ENCODE data around the gene TEKTIP1. TPM values are rescaled to one million over a fixed set of nuclear protein-coding genes. Genes with fewer than 3 reads are reported as not detected.

Gene TEKTIP1
- total and polyA plus RNA-seq, 2 of the 4 experiments (the other 2 are of a cell fraction): not detected

GRCh38 chr19:3578390-3578789 lies 39.4 kb downstream of the TEKTIP1 start:
- H2BK120ac ChIP-seq (ENCODE audit: low read depth, low read length): no peak overlapping the region
- H2AK5ac ChIP-seq (ENCODE audit: low read depth, low read length): no peak overlapping the region
- no peak overlapping the region for H3K18ac ChIP-seq (ENCODE audit: low read depth, low read length)
- H3K4me1 ChIP-seq (ENCODE audit: control insufficient read depth, insufficient read depth, low read length): peaks cover 5% of the 10 kb centered on the region
- peaks cover 15% of the 10 kb centered on the region; the same call in 1 of the 2 replicates for H3K36me3 ChIP-seq (ENCODE audit: control insufficient read depth, insufficient read depth, low read length)
- ChIA-PET CTCF (no interaction called here), POLR2A (ENCODE audit: unreplicated experiment) (no interaction called here)
- H2BK5ac ChIP-seq (ENCODE audit: low read depth, low read length, poor library complexity, severe bottlenecking): no peak overlapping the region
- H3K9me1 ChIP-seq (ENCODE audit: insufficient read depth, low read length): peaks cover 9% of the 10 kb centered on the region; the same call in 1 of the 2 replicates
- intact Hi-C loops (cut with micrococcal nuclease) (no loop called here), dilution Hi-C loops (cut with HindIII; ENCODE audit: low sequenced_read_pairs, unreplicated experiment) (no loop called here), in situ Hi-C loops (cut with MboI; ENCODE audit: low sequenced_read_pairs) (no loop called here)
- H2AFZ ChIP-seq (replicated peaks; ENCODE audit: low read length, poor library complexity): no peak overlapping the region
- no peak overlapping the region for H3K4ac ChIP-seq (ENCODE audit: low read depth, low read length)
- H3K14ac ChIP-seq (replicated peaks; ENCODE audit: low read depth, low read length): no peak overlapping the region
- no peak overlapping the region for H2BK15ac ChIP-seq (ENCODE audit: low read depth, low read length)
- H3K27me3 ChIP-seq (ENCODE audit: control insufficient read depth, insufficient read depth, low read length): no peaks in the 10 kb centered on the region
- no peak overlapping the region for H3K4me2 ChIP-seq (ENCODE audit: low read depth, low read length)
- H3K23ac ChIP-seq (ENCODE audit: low read depth, low read length): no peak overlapping the region
- H3K56ac ChIP-seq (ENCODE audit: extremely low read depth, insufficient read depth, low read length): no peak overlapping the region
- no peaks in the 10 kb centered on the region for H3K9me3 ChIP-seq (ENCODE audit: control insufficient read depth, insufficient read depth, low read length)
- TF ChIP-seq CTCF (conservative IDR thresholded peaks at IDR 0.05; ENCODE audit: low read depth, low read length) (no peak), CEBPB (IDR thresholded peaks at IDR 0.05; ENCODE audit: low read depth, low read length) (no peak), CHD1 (IDR thresholded peaks at IDR 0.05; ENCODE audit: low read depth, low read length) (no peak), NFE2L2 (IDR thresholded peaks at IDR 0.05; ENCODE audit: low read depth, low read length) (no peak), RAD21 (IDR thresholded peaks at IDR 0.05; ENCODE audit: low read length) (no peak), SMC3 (IDR thresholded peaks at IDR 0.05; ENCODE audit: low read depth, low read length) (no peak)
- TF ChIP-seq, protein P1, sequence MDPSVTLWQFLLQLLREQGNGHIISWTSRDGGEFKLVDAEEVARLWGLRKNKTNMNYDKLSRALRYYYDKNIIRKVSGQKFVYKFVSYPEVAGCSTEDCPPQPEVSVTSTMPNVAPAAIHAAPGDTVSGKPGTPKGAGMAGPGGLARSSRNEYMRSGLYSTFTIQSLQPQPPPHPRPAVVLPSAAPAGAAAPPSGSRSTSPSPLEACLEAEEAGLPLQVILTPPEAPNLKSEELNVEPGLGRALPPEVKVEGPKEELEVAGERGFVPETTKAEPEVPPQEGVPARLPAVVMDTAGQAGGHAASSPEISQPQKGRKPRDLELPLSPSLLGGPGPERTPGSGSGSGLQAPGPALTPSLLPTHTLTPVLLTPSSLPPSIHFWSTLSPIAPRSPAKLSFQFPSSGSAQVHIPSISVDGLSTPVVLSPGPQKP (IDR thresholded peaks at IDR 0.05; ENCODE audit: borderline replicate concordance, low read depth, low read length): no peak
- H4K20me1 ChIP-seq (ENCODE audit: insufficient read depth, low read length): peaks cover 12% of the 10 kb centered on the region; the same call in 1 of the 2 replicates
- TSS peak; percentile 77 for BruUV-seq (replicated peaks)
- H4K8ac ChIP-seq (ENCODE audit: low read depth in 2 of 2, low read length in 2 of 2): no peak overlapping the region
- no peak overlapping the region for H3K27ac ChIP-seq (ENCODE audit: insufficient read depth, low read length)
- no peak overlapping the region for H3K9ac ChIP-seq (ENCODE audit: low read depth, low read length)
- no peak overlapping the region for H3K4me3 ChIP-seq (ENCODE audit: insufficient read depth, low read depth, low read length)
- 78% methylated on average over 6 of the region's 17 CpGs; no CpG with 5 or more reads in 1 of the 2 experiments for WGBS, 2 experiments (ENCODE audit: extremely low coverage in 2 of 2, insufficient read length in 1 of 2)
- ATAC-seq (ENCODE audit: low read depth): no peak
- no peak overlapping the region for H4K5ac ChIP-seq (ENCODE audit: low read depth, low read length)
- no peak overlapping the region for H4K91ac ChIP-seq (ENCODE audit: insufficient read depth, low read depth, low read length)
- H2AK9ac ChIP-seq (replicated peaks; ENCODE audit: low read depth, low read length, poor library complexity): no peak overlapping the region
- DNase-seq: no peak
- H2BK20ac ChIP-seq (ENCODE audit: low read depth, low read length): no peak overlapping the region
- H3K79me1 ChIP-seq (ENCODE audit: low read depth in 1 of 2, low read length in 2 of 2): peaks cover 3 to 11% of the 10 kb centered on the region in 2 experiments; a peak in 3 of 4 replicates

Measured in IMR-90 (cell line).